Stimulated activated naive CD8-positive, alpha-beta T cell treated with anti-CD3 and anti-CD28 coated beads, Interleukin-15, Interleukin-2, amounts not matched to agents 100 ng/mL and 50 ng/mL, for 24 hours (primary cell): Measurements from ENCODE around the gene MALSU1.
A peak's percentile ranks its signal among the peaks of the same experiment; 100 is the strongest.

Experiments used
- H3K27ac Mint-ChIP-seq: one replicate; pipeline ENCODE4 v1.8.0; 2021; ENCODE audit warnings: mild to moderate bottlenecking, mixed read lengths
- H3K27me3 Mint-ChIP-seq: one replicate; pipeline ENCODE4 v1.8.0; 2021; ENCODE audit warnings: mixed read lengths
- H3K36me3 Mint-ChIP-seq: one replicate; pipeline ENCODE4 v1.8.0; 2021; ENCODE audit warnings: low read depth, mixed read lengths
- H3K4me1 Mint-ChIP-seq: one replicate; pipeline ENCODE4 v1.8.0; 2021; ENCODE audit warnings: low read depth, mixed read lengths
- H3K4me3 Mint-ChIP-seq: one replicate; pipeline ENCODE4 v1.8.0; 2021; ENCODE audit warnings: mild to moderate bottlenecking, mixed read lengths
- H3K9me3 Mint-ChIP-seq: one replicate; pipeline ENCODE4 v1.8.0; 2021; ENCODE audit warnings: mixed read lengths

The MALSU1 gene

GRCh38 chr7:23336799-23337283 lies 37.7 kb downstream of the MALSU1 start:
- Mint-ChIP-seq H3K4me1 (no peaks in the 10 kb centered on the region), H3K27me3 (peaks cover 15% of the 10 kb centered on the region), H3K36me3 (no peaks in the 10 kb centered on the region), H3K9me3 (no peaks in the 10 kb centered on the region), H3K4me3 (no peak overlapping the region), H3K27ac (no peak overlapping the region)

- H3K4me3 Mint-ChIP-seq, result no peak overlapping the region
Observed at GRCh38 chr7:23337374-23337773, 38.2 kb downstream of the MALSU1 start.

GRCh38 chr7:23338439-23338838 lies 39.3 kb downstream of the MALSU1 start:
- Mint-ChIP-seq H3K9me3 (no peaks in the 10 kb centered on the region), H3K36me3 (no peaks in the 10 kb centered on the region), H3K27ac (no peak overlapping the region), H3K4me3 (no peak overlapping the region), H3K4me1 (no peaks in the 10 kb centered on the region), H3K27me3 (peaks cover 10% of the 10 kb centered on the region)

More at GRCh38 chr7:23337374-23337773, 38.2 kb downstream of the MALSU1 start:
- no peaks in the 10 kb centered on the region for H3K36me3 Mint-ChIP-seq
- peaks cover 10% of the 10 kb centered on the region for H3K27me3 Mint-ChIP-seq
- H3K9me3 Mint-ChIP-seq, result no peaks in the 10 kb centered on the region
- no peak overlapping the region for H3K27ac Mint-ChIP-seq
- H3K4me1 Mint-ChIP-seq, result no peaks in the 10 kb centered on the region

DNA sequence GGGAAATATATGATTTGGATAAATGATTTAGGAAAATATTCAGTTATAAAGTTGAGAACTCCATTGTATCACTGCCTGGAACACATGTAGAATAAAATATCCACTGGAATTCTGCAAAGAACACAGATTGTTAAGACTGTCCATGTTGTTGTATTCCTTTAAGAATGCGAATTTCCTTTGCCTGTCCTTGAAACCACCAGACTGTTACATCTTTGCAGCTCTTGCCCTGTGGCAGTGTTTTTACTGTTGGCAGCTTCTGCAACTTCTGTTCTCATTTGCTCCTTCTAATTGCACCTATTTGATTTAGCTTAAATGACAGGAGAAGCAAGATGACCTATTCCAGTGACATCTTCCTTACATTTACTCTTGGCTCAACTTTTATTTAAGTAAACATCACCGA lies 39.7 kb downstream of the MALSU1 start:
- Mint-ChIP-seq H3K36me3 (no peaks in the 10 kb centered on the region), H3K4me1 (no peaks in the 10 kb centered on the region)

GRCh38 chr7:23341846-23342598 lies 42.9 kb downstream of the MALSU1 start:
- H3K27me3 Mint-ChIP-seq, result peaks cover 10% of the 10 kb centered on the region
- H3K27ac Mint-ChIP-seq, result no peak overlapping the region
- H3K36me3 Mint-ChIP-seq, result no peaks in the 10 kb centered on the region
- H3K9me3 Mint-ChIP-seq, result no peaks in the 10 kb centered on the region
- peaks cover 22% of the 10 kb centered on the region for H3K4me1 Mint-ChIP-seq
- H3K4me3 Mint-ChIP-seq, result no peak overlapping the region

More for the DNA sequence above, 39.7 kb downstream of the MALSU1 start:
- Mint-ChIP-seq H3K27ac (no peak overlapping the region), H3K4me3 (no peak overlapping the region), H3K9me3 (no peaks in the 10 kb centered on the region), H3K27me3 (peaks cover 10% of the 10 kb centered on the region)

DNA sequence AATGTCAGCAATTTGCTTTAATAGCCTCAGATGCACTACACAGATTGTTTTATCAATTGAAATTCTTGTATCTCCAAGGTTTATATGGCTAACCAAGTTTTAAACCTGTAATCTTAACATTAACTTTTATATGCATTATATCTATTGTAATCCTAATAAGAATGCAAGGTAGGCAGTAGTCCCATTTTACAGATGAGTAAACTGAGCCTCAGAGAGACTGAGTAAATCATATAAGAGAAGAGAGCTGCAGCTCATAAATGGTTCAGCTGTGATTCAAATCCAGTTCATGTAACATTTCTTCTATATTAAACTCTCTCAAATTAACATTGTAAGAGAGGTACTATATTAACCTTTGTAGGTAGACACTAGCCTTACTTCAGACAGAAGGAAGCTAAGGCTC lies 44.0 kb downstream of the MALSU1 start:
- no peak overlapping the region for H3K4me3 Mint-ChIP-seq
- no peak overlapping the region for H3K27ac Mint-ChIP-seq
- peaks cover 7% of the 10 kb centered on the region for H3K27me3 Mint-ChIP-seq
- no peaks in the 10 kb centered on the region for H3K9me3 Mint-ChIP-seq
- H3K36me3 Mint-ChIP-seq, result no peaks in the 10 kb centered on the region
- H3K4me1 Mint-ChIP-seq, result peaks cover 33% of the 10 kb centered on the region

DNA sequence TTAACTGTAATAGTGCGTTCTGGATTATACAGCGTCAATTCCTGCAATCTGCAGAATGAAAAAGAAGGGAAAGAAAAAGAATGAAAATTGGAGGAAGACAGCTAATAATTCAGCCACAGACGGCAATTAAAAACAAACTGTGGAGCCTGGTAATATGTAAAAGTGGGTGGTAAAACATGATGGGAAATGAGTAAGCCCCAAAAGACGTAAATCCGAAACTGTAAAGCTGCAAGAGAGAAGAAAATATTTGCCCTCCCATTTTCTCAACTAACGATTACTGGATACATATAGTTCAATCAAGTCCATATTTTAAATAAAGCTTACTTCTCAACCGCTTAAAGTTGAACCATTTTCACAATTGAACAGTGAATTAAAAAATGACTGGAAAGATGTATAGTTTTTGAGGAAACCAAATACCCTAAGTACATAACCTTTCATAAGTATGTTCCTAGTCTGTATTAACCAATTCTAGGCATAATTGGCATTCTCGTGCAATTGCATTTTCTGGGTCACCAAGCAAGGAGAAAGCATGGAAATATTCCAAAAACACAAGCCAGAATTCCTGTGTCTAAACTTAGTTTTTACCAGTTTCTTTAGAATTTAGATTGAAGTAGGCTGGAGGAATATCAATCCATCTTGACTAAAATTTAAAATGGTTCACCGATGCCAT lies 44.8 kb downstream of the MALSU1 start:
- no peaks in the 10 kb centered on the region for H3K36me3 Mint-ChIP-seq

GRCh38 chr7:23345601-23346000 lies 46.5 kb downstream of the MALSU1 start:
- H3K27me3 Mint-ChIP-seq, result no peaks in the 10 kb centered on the region
- no peaks in the 10 kb centered on the region for H3K9me3 Mint-ChIP-seq
- H3K27ac Mint-ChIP-seq, result peak overlapping the region; percentile 83
- H3K4me1 Mint-ChIP-seq, result peaks cover 35% of the 10 kb centered on the region
- H3K36me3 Mint-ChIP-seq, result no peaks in the 10 kb centered on the region
- H3K4me3 Mint-ChIP-seq, result peak overlapping the region; percentile 78

More for the DNA sequence above, 44.8 kb downstream of the MALSU1 start:
- H3K27me3 Mint-ChIP-seq, result peaks cover 5% of the 10 kb centered on the region
- H3K4me3 Mint-ChIP-seq, result no peak overlapping the region
- H3K9me3 Mint-ChIP-seq, result no peaks in the 10 kb centered on the region
- H3K27ac Mint-ChIP-seq, result no peak overlapping the region
- H3K4me1 Mint-ChIP-seq, result peaks cover 34% of the 10 kb centered on the region

- no peaks in the 10 kb centered on the region for H3K27me3 Mint-ChIP-seq
- peak overlapping the region; percentile 83 for H3K27ac Mint-ChIP-seq
- H3K36me3 Mint-ChIP-seq, result no peaks in the 10 kb centered on the region
- peak overlapping the region; percentile 78 for H3K4me3 Mint-ChIP-seq
- H3K4me1 Mint-ChIP-seq, result peaks cover 37% of the 10 kb centered on the region
- H3K9me3 Mint-ChIP-seq, result no peaks in the 10 kb centered on the region
Observed at GRCh38 chr7:23346316-23346715, 47.2 kb downstream of the MALSU1 start.

DNA sequence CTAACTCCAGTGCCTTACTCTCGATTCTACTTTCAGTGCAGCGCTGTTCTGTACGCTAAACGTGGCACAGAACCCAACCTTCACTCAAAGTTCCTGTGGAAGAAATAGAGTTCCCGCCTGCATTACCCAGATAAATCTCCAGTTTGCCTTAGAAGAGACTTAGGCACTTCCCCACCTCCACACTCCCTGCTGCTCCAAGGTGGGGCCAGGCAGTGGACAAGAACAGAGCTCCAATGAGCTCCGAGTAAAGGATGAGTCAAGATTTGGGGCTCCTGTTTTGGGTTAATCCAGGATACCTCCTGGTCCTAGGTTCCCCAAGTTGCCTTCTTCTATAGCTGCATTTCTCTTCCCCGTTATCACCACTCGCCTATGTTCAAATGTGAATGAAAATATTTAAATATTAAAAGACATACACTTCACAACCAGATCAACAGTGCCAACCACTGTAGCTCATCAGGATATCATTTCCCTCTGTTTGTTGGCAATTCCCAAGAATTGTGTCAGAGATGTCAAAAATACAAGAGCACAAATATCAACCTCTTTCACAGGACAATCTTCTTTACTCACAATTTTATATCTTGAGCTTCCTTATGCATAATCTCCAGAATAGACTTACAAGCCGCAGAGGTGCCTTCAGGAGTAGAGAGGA lies 48.0 kb downstream of the MALSU1 start:
- Mint-ChIP-seq H3K27ac (no peak overlapping the region), H3K27me3 (no peaks in the 10 kb centered on the region), H3K9me3 (no peaks in the 10 kb centered on the region), H3K36me3 (no peaks in the 10 kb centered on the region), H3K4me1 (peaks cover 44% of the 10 kb centered on the region), H3K4me3 (peak overlapping the region; percentile 46)

GRCh38 chr7:23347682-23348180 lies 48.6 kb downstream of the MALSU1 start:
- Mint-ChIP-seq H3K9me3 (no peaks in the 10 kb centered on the region), H3K27me3 (no peaks in the 10 kb centered on the region), H3K4me3 (peak overlapping the region; percentile 18), H3K27ac (no peak overlapping the region), H3K4me1 (peaks cover 44% of the 10 kb centered on the region), H3K36me3 (no peaks in the 10 kb centered on the region)

GRCh38 chr7:23349484-23350157 lies 50.5 kb downstream of the MALSU1 start:
- Mint-ChIP-seq H3K27ac (no peak overlapping the region), H3K36me3 (no peaks in the 10 kb centered on the region), H3K9me3 (no peaks in the 10 kb centered on the region), H3K4me3 (no peak overlapping the region), H3K4me1 (peaks cover 54% of the 10 kb centered on the region), H3K27me3 (peaks cover under 1% of the 10 kb centered on the region)

DNA sequence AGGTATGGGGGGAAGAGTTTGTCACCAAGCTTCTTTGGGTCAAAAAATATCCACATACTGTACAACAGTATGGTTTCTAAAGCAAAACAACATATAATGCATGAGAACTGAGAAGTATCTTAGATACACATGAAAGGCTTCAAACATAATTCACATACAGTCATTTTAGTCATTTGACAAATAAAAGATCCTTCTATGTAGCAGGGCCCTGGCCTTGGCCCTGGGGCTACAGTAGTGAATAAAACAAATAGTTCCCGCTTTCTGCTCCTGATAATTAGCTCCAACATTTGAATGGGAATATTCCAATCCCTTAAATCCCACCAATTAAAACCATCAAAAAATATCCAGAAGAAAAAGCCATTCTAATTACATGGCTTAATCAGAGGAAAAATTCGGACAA lies 51.3 kb downstream of the MALSU1 start:
- Mint-ChIP-seq H3K36me3 (no peaks in the 10 kb centered on the region), H3K4me3 (no peak overlapping the region), H3K27me3 (peaks cover 8% of the 10 kb centered on the region), H3K4me1 (peaks cover 48% of the 10 kb centered on the region), H3K9me3 (no peaks in the 10 kb centered on the region), H3K27ac (no peak overlapping the region)

GRCh38 chr7:23353172-23353571 lies 54.0 kb downstream of the MALSU1 start:
- Mint-ChIP-seq H3K4me3 (no peak overlapping the region), H3K27me3 (peaks cover 12% of the 10 kb centered on the region)

More at GRCh38 chr7:23353172-23353571, 54.0 kb downstream of the MALSU1 start:
- no peaks in the 10 kb centered on the region for H3K9me3 Mint-ChIP-seq
- peaks cover 43% of the 10 kb centered on the region for H3K4me1 Mint-ChIP-seq
- peak overlapping the region; percentile 28 for H3K27ac Mint-ChIP-seq
- no peaks in the 10 kb centered on the region for H3K36me3 Mint-ChIP-seq
